Astrocyte (in vitro differentiated cells and primary cell): ENCODE results near the gene RASGRF1. TPM values are rescaled to one million over a fixed set of nuclear protein-coding genes. Genes with fewer than 3 reads are reported as not detected.

Source experiments
- DNase-seq: peaks from one replicate; pipeline ENCODE4 v3.0.0-alpha.2; 2010; ENCODE audit warnings: low read depth
- FAIRE-seq: peaks from 2 replicates; lab custom pipeline; 2011; peaks lifted over from hg19 to GRCh38; lab: Jason Lieb, UNC
- H2AFZ ChIP-seq: 2 replicates; pipeline ENCODE4 v1.6.0; 2012; ENCODE audit warnings: low read depth, low read length, inconsistent platforms
- H3K27ac ChIP-seq: 2 replicates; pipeline ENCODE4 v1.5.1; 2011; ENCODE audit warnings: low read depth, low read length, inconsistent platforms
- H3K27me3 ChIP-seq: 2 replicates; pipeline ENCODE4 v1.6.0; 2011; ENCODE audit warnings: low read length, inconsistent platforms; ENCODE audit not compliant: insufficient read depth
- H3K36me3 ChIP-seq: 2 replicates; pipeline ENCODE4 v1.5.1; 2011; ENCODE audit warnings: low read length, inconsistent platforms; ENCODE audit not compliant: insufficient read depth
- H3K4me1 ChIP-seq: 2 replicates; pipeline ENCODE4 v1.5.1; 2011; ENCODE audit warnings: low read length, inconsistent platforms; ENCODE audit not compliant: insufficient read depth
- H3K4me2 ChIP-seq: 2 replicates; pipeline ENCODE4 v1.6.0; 2012; ENCODE audit warnings: low read length, inconsistent platforms
- H3K4me3 ChIP-seq: 2 replicates; pipeline ENCODE4 v1.5.1; 2011; ENCODE audit warnings: low read depth, mild to moderate bottlenecking, low read length, inconsistent platforms; ENCODE audit not compliant: insufficient read depth
- H3K79me2 ChIP-seq: 2 replicates; pipeline ENCODE4 v1.6.0; 2012; ENCODE audit warnings: mild to moderate bottlenecking, low read length, inconsistent platforms; ENCODE audit not compliant: insufficient read depth
- H3K9ac ChIP-seq: 2 replicates; pipeline ENCODE4 v1.6.0; 2012; ENCODE audit warnings: mild to moderate bottlenecking, low read length, inconsistent platforms
- H3K9me3 ChIP-seq: 2 replicates; pipeline ENCODE4 v1.5.1; 2012; ENCODE audit warnings: low read depth, mild to moderate bottlenecking, low read length, inconsistent platforms; ENCODE audit not compliant: insufficient read depth
- H4K20me1 ChIP-seq: 2 replicates; pipeline ENCODE4 v1.6.0; 2012; ENCODE audit warnings: low read length, inconsistent platforms; ENCODE audit not compliant: insufficient read depth
- H3K27ac Mint-ChIP-seq: one replicate; pipeline ENCODE4 v1.8.0; 2021; ENCODE audit warnings: mild to moderate bottlenecking, mixed read lengths; ENCODE audit not compliant: unreplicated experiment
- H3K27me3 Mint-ChIP-seq: one replicate; pipeline ENCODE4 v1.8.0; 2021; ENCODE audit warnings: low read depth, mixed read lengths; ENCODE audit not compliant: unreplicated experiment
- H3K36me3 Mint-ChIP-seq: one replicate; pipeline ENCODE4 v1.8.0; 2021; ENCODE audit warnings: low read depth, mixed read lengths; ENCODE audit not compliant: unreplicated experiment
- H3K4me1 Mint-ChIP-seq: one replicate; pipeline ENCODE4 v1.8.0; 2021; ENCODE audit warnings: low read depth, mixed read lengths; ENCODE audit not compliant: unreplicated experiment
- H3K4me3 Mint-ChIP-seq: one replicate; pipeline ENCODE4 v1.8.0; 2021; ENCODE audit warnings: mild to moderate bottlenecking, moderate library complexity, mixed read lengths; ENCODE audit not compliant: unreplicated experiment
- H3K9me3 Mint-ChIP-seq: one replicate; pipeline ENCODE4 v1.8.0; 2021; ENCODE audit warnings: mild to moderate bottlenecking, mixed read lengths; ENCODE audit not compliant: unreplicated experiment
- CTCF ChIP-seq: IDR thresholded peaks from 2 replicates; pipeline ENCODE4 v1.5.1; 2011; ENCODE audit warnings: low read depth, mild to moderate bottlenecking, inconsistent platforms, low read length, moderate library complexity; ENCODE audit not compliant: insufficient read depth
- EZH2 ChIP-seq: IDR thresholded peaks from 2 replicates; pipeline ENCODE4 v1.6.1; 2012; ENCODE audit warnings: mild to moderate bottlenecking, low read length, inconsistent platforms; ENCODE audit not compliant: insufficient read depth
- total RNA-seq: library from RNA; stranded (reverse); gene quantifications from 2 replicates; pipeline ENCODE4 v1.2.1, GENCODE V29; 2021

Gene RASGRF1
- total RNA-seq, 1 donor from 2014 or later: 1.2 TPM

DNA sequence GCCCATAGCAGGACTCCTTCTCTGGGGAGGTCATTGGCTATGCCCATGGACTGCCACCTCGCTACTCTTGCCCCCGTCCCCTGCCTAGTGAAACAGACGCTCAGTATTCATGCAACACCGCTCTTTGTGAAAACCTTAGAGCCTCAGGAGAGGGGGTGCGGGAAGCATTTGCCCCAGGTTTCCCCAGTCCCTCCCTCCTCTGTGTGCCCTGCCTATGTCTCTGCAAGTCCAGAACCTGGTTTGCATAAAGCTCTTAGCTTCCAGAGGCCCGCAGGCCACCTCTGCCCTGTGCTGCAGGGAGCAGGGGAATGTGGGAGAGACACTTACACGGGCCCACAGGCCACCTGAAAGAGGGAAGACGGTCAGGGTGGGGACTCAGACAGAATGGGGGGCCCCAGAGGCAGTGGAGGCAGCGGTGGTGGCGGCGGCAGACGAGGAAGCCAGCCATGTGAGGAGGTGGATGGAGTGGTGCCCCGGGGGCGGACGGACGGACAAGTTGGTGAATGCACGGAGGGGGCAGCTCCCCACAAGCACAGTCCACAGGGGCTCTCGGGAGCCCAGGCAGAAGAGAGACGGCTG lies 111.9 kb downstream of the RASGRF1 start:
- no peaks in the 10 kb centered on the region for H3K27me3 ChIP-seq
- H3K27ac Mint-ChIP-seq: no peak overlapping the region
- H3K9me3 ChIP-seq: no peaks in the 10 kb centered on the region
- no peak overlapping the region for H3K27ac ChIP-seq
- no peak overlapping the region for H3K4me3 ChIP-seq
- peaks cover 17% of the 10 kb centered on the region for H3K4me1 Mint-ChIP-seq
- TF ChIP-seq CTCF (no peak), EZH2 (no peak)
- H3K79me2 ChIP-seq: no peaks in the 10 kb centered on the region
- no peaks in the 10 kb centered on the region for H4K20me1 ChIP-seq
- peak overlapping the region; percentile 75 for H2AFZ ChIP-seq
- DNase-seq: no peak
- H3K36me3 Mint-ChIP-seq: no peaks in the 10 kb centered on the region
- no peaks in the 10 kb centered on the region for H3K4me1 ChIP-seq
- H3K9me3 Mint-ChIP-seq: peaks cover 3% of the 10 kb centered on the region
- no peak for FAIRE-seq
- no peak overlapping the region for H3K9ac ChIP-seq
- no peak overlapping the region for H3K4me3 Mint-ChIP-seq
- H3K27me3 Mint-ChIP-seq: peaks cover 18% of the 10 kb centered on the region
- no peak overlapping the region for H3K4me2 ChIP-seq
- H3K36me3 ChIP-seq: no peaks in the 10 kb centered on the region

- Mint-ChIP-seq H3K27me3 (peaks cover 25% of the 10 kb centered on the region), H3K27ac (no peak overlapping the region), H3K36me3 (no peaks in the 10 kb centered on the region), H3K4me3 (no peak overlapping the region), H3K9me3 (peaks cover 2% of the 10 kb centered on the region), H3K4me1 (peaks cover 9% of the 10 kb centered on the region)
- no peak for FAIRE-seq
- Histone ChIP-seq H3K36me3 (no peaks in the 10 kb centered on the region), H3K4me3 (no peak overlapping the region), H3K9ac (no peak overlapping the region), H3K4me2 (no peak overlapping the region), H4K20me1 (no peaks in the 10 kb centered on the region), H3K9me3 (no peaks in the 10 kb centered on the region), H3K79me2 (no peaks in the 10 kb centered on the region), H3K27ac (no peak overlapping the region), H3K4me1 (no peaks in the 10 kb centered on the region), H3K27me3 (no peaks in the 10 kb centered on the region), H2AFZ (no peak overlapping the region)
- no peak for DNase-seq
- no peak for TF ChIP-seq CTCF
- TF ChIP-seq EZH2: no peak
These were observed 112.8 kb downstream of the RASGRF1 start for GRCh38 chr15:78977591-78978347.

GRCh38 chr15:78977091-78977571 lies 113.4 kb downstream of the RASGRF1 start:
- DNase-seq (no peak), FAIRE-seq (no peak)
- Histone ChIP-seq H3K4me1 (no peaks in the 10 kb centered on the region), H3K36me3 (no peaks in the 10 kb centered on the region), H3K27me3 (no peaks in the 10 kb centered on the region), H3K9ac (no peak overlapping the region), H3K27ac (no peak overlapping the region), H3K9me3 (no peaks in the 10 kb centered on the region), H2AFZ (no peak overlapping the region), H3K79me2 (no peaks in the 10 kb centered on the region), H3K4me2 (no peak overlapping the region), H4K20me1 (no peaks in the 10 kb centered on the region), H3K4me3 (no peak overlapping the region)
- TF ChIP-seq CTCF (no peak), EZH2 (no peak)
- Mint-ChIP-seq H3K4me1 (peaks cover 3% of the 10 kb centered on the region), H3K27me3 (peaks cover 25% of the 10 kb centered on the region), H3K36me3 (no peaks in the 10 kb centered on the region), H3K9me3 (no peaks in the 10 kb centered on the region), H3K4me3 (no peak overlapping the region), H3K27ac (no peak overlapping the region)
